AG04450 (cell line): ENCODE measurements around the gene USP10. TPM values are rescaled to one million over a fixed set of nuclear protein-coding genes. Genes with fewer than 3 reads are reported as not detected.
A peak's percentile ranks its signal among the peaks of the same experiment; 100 is the strongest.

ENCODE experiments used
- CTCF ChIA-PET: fragments of 300-600, 350-600 bp; formaldehyde crosslinking; extraction: SDS; loops from one replicate; lab custom pipeline; 2022; ENCODE audit warnings: antibody characterized with exemption, inconsistent platforms; lab: Charles Lee
- POLR2A ChIA-PET: fragments of 350-600 bp; formaldehyde crosslinking; extraction: SDS; loops from one replicate; lab custom pipeline; 2021; ENCODE audit warnings: antibody characterized with exemption, inconsistent platforms; lab: Yijun Ruan, JAX
- DNase-seq: peaks from one replicate; pipeline ENCODE4 v3.0.0-alpha.2; 2011; ENCODE audit warnings: low read depth, low spot score
- H3K27ac ChIP-seq: one replicate; pipeline ENCODE4 v1.5.1; 2012; ENCODE audit warnings: low read depth, low read length, control low read depth
- H3K27me3 ChIP-seq: one replicate; pipeline ENCODE4 v1.6.0; 2012; ENCODE audit warnings: low read length; ENCODE audit not compliant: control insufficient read depth, insufficient read depth
- H3K4me3 ChIP-seq: 2 replicates; pipeline ENCODE4 v1.5.1; 2011; ENCODE audit warnings: mild to moderate bottlenecking, low read depth, low read length, control low read depth
- H3K9me3 ChIP-seq: 2 replicates; pipeline ENCODE4 v1.5.1; 2012; ENCODE audit warnings: low read length; ENCODE audit not compliant: control insufficient read depth, insufficient read depth
- CTCF ChIP-seq: IDR thresholded peaks from 2 replicates; pipeline ENCODE4 v1.5.1; 2011; ENCODE audit warnings: low read depth, low read length, control low read depth, inconsistent platforms
- polyA plus RNA-seq: library from polyadenylated mRNA; depleted of rRNA; stranded (reverse); fragments of >200 nt; gene quantifications from 2 replicates; pipeline ENCODE4 v1.2.3, GENCODE V29; 2011

Gene USP10
- polyA plus RNA-seq, 1 experiment = 54.9 TPM

GRCh38 chr16:84816485-84816884 lies 116.7 kb downstream of the USP10 start:
- peaks cover 11% of the 10 kb centered on the region for H3K27me3 ChIP-seq
- peaks cover 5% of the 10 kb centered on the region for H3K9me3 ChIP-seq
- ChIA-PET POLR2A (no interaction called here), CTCF (no interaction called here)
- TF ChIP-seq CTCF = no peak
- no peak overlapping the region for H3K4me3 ChIP-seq
- DNase-seq = no peak
- no peak overlapping the region for H3K27ac ChIP-seq

GRCh38 chr16:84817206-84817605 lies 117.4 kb downstream of the USP10 start:
- peaks cover 5% of the 10 kb centered on the region for H3K9me3 ChIP-seq
- POLR2A ChIA-PET = no interaction called here
- DNase-seq = no peak
- no peak overlapping the region for H3K27ac ChIP-seq
- CTCF ChIA-PET = no interaction called here
- H3K4me3 ChIP-seq = no peak overlapping the region
- TF ChIP-seq CTCF = no peak
- peaks cover 11% of the 10 kb centered on the region for H3K27me3 ChIP-seq

- H3K27me3 ChIP-seq = peaks cover 10% of the 10 kb centered on the region
- DNase-seq = no peak
- no peak for TF ChIP-seq CTCF
- no peak overlapping the region for H3K27ac ChIP-seq
- no peak overlapping the region for H3K4me3 ChIP-seq
- H3K9me3 ChIP-seq = peaks cover 5% of the 10 kb centered on the region
- ChIA-PET POLR2A (no interaction called here), CTCF (no interaction called here)
These were observed 117.8 kb downstream of the USP10 start for GRCh38 chr16:84817613-84818012.

GRCh38 chr16:84818133-84818532 lies 118.3 kb downstream of the USP10 start:
- H3K27me3 ChIP-seq = peaks cover 8% of the 10 kb centered on the region
- no peak overlapping the region for H3K4me3 ChIP-seq
- H3K9me3 ChIP-seq = peaks cover 5% of the 10 kb centered on the region
- ChIA-PET POLR2A (interaction anchor here (4.0 kb wide), 1 partner anchor 14 kb away, joined by 70 read pairs; no protein-coding TSS in a partner anchor), CTCF (no interaction called here)
- DNase-seq = no peak
- no peak overlapping the region for H3K27ac ChIP-seq
- no peak for TF ChIP-seq CTCF

- no peak for DNase-seq
- POLR2A ChIA-PET = interaction anchor here (0.5 to 4.0 kb wide), 26 partner anchors 8 to 191 kb away, joined by 3 to 70 read pairs (median 8); no protein-coding TSS in a partner anchor
These were observed 119.3 kb downstream of the USP10 start for GRCh38 chr16:84818989-84819643.

More at GRCh38 chr16:84818989-84819643, 119.3 kb downstream of the USP10 start:
- CTCF ChIA-PET = interaction anchor here (0.9 kb wide), 1 partner anchor 64 kb away, joined by 5 read pairs; no protein-coding TSS in a partner anchor
- H3K4me3 ChIP-seq = peak overlapping the region; percentile 40
- H3K27ac ChIP-seq = no peak overlapping the region
- no peaks in the 10 kb centered on the region for H3K27me3 ChIP-seq
- no peaks in the 10 kb centered on the region; the same call in 1 of the 2 replicates for H3K9me3 ChIP-seq
- no peak for TF ChIP-seq CTCF
